ENCODE data around the gene ASCL5. TPM values are rescaled to one million over a fixed set of nuclear protein-coding genes. Genes with fewer than 3 reads are reported as not detected.
A peak's percentile ranks its signal among the peaks of the same experiment; 100 is the strongest.

The ASCL5 gene
- polyA plus RNA-seq, 4 donors = 0.15 TPM; not detected in 2

- H3K27ac ChIP-seq (ENCODE audit: low read depth in 1 of 3, low read length in 2 of 3) = no peak overlapping the region
- DNase-seq (no peak), FAIRE-seq (no peak)
- peaks cover 0 to 5% (median 0%) of the 10 kb centered on the region in 3 donors for H3K36me3 ChIP-seq (ENCODE audit: control insufficient read depth in 3 of 3, insufficient read depth in 2 of 3, low read depth in 1 of 3, low read length in 3 of 3)
- H3K4me3 ChIP-seq (ENCODE audit: low read depth in 1 of 3, low read length in 3 of 3) = no peak overlapping the region
- no peaks in the 10 kb centered on the region for H3K9me3 ChIP-seq (ENCODE audit: control insufficient read depth in 2 of 2, insufficient read depth in 1 of 2, low read depth in 1 of 2, low read length in 1 of 2)
- H3K4me1 ChIP-seq (ENCODE audit: control insufficient read depth in 3 of 3, insufficient read depth in 2 of 3, low read depth in 1 of 3, low read length in 2 of 3) = peaks cover 0 to 5% (median 4%) of the 10 kb centered on the region in 3 donors
- 87 to 90% (median 87%) methylated on average over 3 of the region's 3 CpGs for WGBS, 3 donors
- peaks cover 0 to 6% (median 2%) of the 10 kb centered on the region in 3 donors for H3K27me3 ChIP-seq (ENCODE audit: control insufficient read depth in 3 of 3, insufficient read depth in 3 of 3, low read length in 3 of 3)
Observed at GRCh38 chr1:201156346-201156745, 29.4 kb upstream of the ASCL5 start.

DNA sequence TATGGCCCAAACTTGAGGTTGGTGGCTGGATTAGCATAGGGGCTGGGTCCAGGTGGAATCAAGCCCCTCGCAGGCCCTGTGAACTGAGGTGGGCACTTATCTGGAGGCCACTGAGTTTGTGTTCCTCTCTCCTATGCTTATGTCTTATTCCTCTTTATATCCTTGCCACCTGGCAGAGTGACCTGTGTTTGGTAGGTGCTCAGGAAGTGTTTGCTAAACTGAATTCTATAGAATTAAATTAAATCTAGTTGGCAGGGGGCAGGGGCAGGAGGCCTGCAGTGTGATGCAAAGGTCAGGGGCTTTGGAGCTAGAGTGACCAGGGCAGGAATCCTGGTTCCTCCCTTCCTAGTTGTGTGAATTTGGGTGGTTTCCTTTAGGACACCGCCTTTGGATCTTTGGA, 28.4 kb upstream of the ASCL5 start:
- H3K27me3 ChIP-seq (ENCODE audit: control insufficient read depth in 3 of 3, insufficient read depth in 3 of 3, low read length in 3 of 3) = peaks cover 0 to 6% (median 2%) of the 10 kb centered on the region in 3 donors
- peaks cover 0 to 5% (median 4%) of the 10 kb centered on the region in 3 donors for H3K4me1 ChIP-seq (ENCODE audit: control insufficient read depth in 3 of 3, insufficient read depth in 2 of 3, low read depth in 1 of 3, low read length in 2 of 3)
- FAIRE-seq = no peak
- no peaks in the 10 kb centered on the region for H3K9me3 ChIP-seq (ENCODE audit: control insufficient read depth in 2 of 2, insufficient read depth in 1 of 2, low read depth in 1 of 2, low read length in 1 of 2)
- no peak for DNase-seq
- peaks cover 0 to 8% (median 0%) of the 10 kb centered on the region in 3 donors for H3K36me3 ChIP-seq (ENCODE audit: control insufficient read depth in 3 of 3, insufficient read depth in 2 of 3, low read depth in 1 of 3, low read length in 3 of 3)
- no peak overlapping the region for H3K4me3 ChIP-seq (ENCODE audit: low read depth in 1 of 3, low read length in 3 of 3)
- WGBS, 3 donors = 70 to 84% (median 79%) methylated on average over 2 of the region's 2 CpGs
- no peak overlapping the region for H3K27ac ChIP-seq (ENCODE audit: low read depth in 1 of 3, low read length in 2 of 3)

DNA sequence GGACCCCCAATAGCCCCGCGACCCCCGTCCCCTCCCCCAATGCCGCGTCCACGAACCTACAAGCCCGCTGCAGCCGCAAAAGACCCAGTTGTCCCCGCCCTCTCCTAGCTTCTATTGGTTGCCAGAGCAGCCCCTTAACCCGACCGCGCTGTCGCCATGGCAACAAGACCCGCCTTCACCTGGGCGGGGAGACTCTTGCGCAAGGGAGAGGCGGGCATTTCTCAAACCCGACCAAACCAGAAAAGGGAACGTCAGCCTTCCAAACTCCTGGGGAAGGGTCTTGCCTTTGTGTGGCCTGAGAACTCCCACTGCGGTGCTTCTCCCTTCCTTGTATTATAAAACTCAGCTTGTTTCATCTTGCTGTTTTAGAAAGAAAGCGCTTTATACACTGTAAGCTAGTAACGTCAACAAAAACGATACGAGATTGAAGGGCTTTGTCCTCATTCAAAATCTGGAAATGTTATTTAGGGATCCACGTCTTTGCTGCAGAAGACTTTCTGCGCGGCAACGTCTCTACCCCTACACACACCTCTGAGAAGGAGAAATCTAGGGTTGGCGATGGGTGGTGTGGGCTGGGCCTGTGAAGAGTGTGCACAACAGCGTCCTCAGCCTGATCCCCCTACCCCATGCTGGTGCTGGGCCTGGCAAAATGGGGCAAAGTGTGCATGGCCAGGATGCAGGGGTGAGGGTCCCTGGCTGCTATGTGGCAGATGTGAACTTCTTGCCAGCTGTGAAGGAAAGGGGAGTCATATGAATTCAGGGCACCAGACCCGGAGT, 27.6 kb upstream of the ASCL5 start, which contains the start of gene TMEM9:
TSS of gene TMEM9 (minus strand) at position 86 of the 777 bp plus-strand sequence. CDS start 551 bp downstream, outside the sequence.
- no peaks in the 10 kb centered on the region for H3K9me3 ChIP-seq (ENCODE audit: control insufficient read depth in 2 of 2, insufficient read depth in 1 of 2, low read depth in 1 of 2, low read length in 1 of 2)
- peaks cover 0 to 6% (median 2%) of the 10 kb centered on the region in 3 donors for H3K27me3 ChIP-seq (ENCODE audit: control insufficient read depth in 3 of 3, insufficient read depth in 3 of 3, low read length in 3 of 3)
- peaks cover 0 to 5% (median 4%) of the 10 kb centered on the region in 3 donors for H3K4me1 ChIP-seq (ENCODE audit: control insufficient read depth in 3 of 3, insufficient read depth in 2 of 3, low read depth in 1 of 3, low read length in 2 of 3)
- WGBS, 3 donors = 6 to 8% (median 8%) methylated on average over 31 of the region's 31 CpGs
- DNase-seq (peak; percentile 95 to 98), FAIRE-seq (no peak)
- H3K4me3 ChIP-seq (ENCODE audit: low read depth in 1 of 3, low read length in 3 of 3) = peak within 1 kb of the TSS; percentile 69 to 88 (median 82)
- peaks cover 0 to 8% (median 0%) of the 10 kb centered on the region in 3 donors for H3K36me3 ChIP-seq (ENCODE audit: control insufficient read depth in 3 of 3, insufficient read depth in 2 of 3, low read depth in 1 of 3, low read length in 3 of 3)
- H3K27ac ChIP-seq (ENCODE audit: low read depth in 1 of 3, low read length in 2 of 3) = peak within 1 kb of the TSS in 1 of 3 donors; percentile 62

DNA sequence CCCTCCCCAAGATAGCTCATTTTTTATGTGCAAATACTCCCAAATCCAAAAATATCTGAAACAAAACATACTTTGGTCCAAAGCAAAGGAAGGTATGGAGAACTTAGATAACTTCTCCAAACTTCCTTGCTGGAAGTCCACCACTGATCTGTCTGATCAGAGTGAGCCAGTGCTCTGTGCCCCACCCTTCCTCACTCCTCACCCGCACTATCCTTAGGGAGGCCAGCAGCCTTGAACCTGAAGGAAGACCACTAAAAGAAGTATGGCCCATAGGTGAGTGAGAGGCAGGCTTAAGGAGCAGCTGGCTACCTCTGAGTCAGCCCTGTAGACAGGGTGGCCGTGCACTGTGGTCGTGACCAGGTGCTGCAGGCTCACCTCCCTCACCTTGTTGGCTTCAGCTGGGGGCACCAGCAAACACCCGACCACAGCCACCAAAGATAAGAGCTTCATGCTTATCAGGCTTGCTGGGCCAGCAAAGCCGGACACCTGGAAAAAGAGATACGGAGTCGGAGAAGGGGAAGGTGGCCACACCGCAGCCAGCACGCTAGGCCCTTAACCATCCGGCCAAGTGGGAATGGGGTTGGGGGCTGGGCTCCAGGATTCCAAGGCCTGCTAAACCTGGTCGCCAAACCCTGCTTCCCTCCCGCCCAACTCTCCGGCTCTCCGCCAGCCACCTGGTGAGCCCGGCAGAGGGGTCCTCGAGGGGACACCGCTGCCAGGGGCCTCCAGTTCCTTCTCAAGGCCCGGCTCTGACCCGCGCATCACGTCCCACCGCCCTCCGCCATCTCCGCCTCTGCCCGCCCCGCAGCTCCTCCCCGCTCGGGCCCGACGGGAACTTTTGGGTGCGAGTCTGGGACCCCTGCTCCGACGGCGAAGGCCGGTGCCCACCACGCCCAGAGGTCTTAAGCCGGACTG, 26.7 kb upstream of the ASCL5 start:
- Histone ChIP-seq H3K36me3 (ENCODE audit: control insufficient read depth in 3 of 3, insufficient read depth in 2 of 3, low read depth in 1 of 3, low read length in 3 of 3) (peaks cover 0 to 11% (median 0%) of the 10 kb centered on the region in 3 donors), H3K27me3 (ENCODE audit: control insufficient read depth in 3 of 3, insufficient read depth in 3 of 3, low read length in 3 of 3) (peaks cover 0 to 6% (median 0%) of the 10 kb centered on the region in 3 donors), H3K4me3 (ENCODE audit: low read depth in 1 of 3, low read length in 3 of 3) (peak overlapping the region; percentile 69 to 88 (median 82)), H3K9me3 (ENCODE audit: control insufficient read depth in 2 of 2, insufficient read depth in 1 of 2, low read depth in 1 of 2, low read length in 1 of 2) (no peaks in the 10 kb centered on the region), H3K27ac (ENCODE audit: low read depth in 1 of 3, low read length in 2 of 3) (no peak overlapping the region), H3K4me1 (ENCODE audit: control insufficient read depth in 3 of 3, insufficient read depth in 2 of 3, low read depth in 1 of 3, low read length in 2 of 3) (peaks cover 0 to 5% (median 4%) of the 10 kb centered on the region in 3 donors)
- no peak for FAIRE-seq
- WGBS, 3 donors = 2 to 4% (median 4%) methylated on average over 33 to 37 of the region's 37 CpGs
- DNase-seq = no peak

- H3K36me3 ChIP-seq (ENCODE audit: control insufficient read depth in 3 of 3, insufficient read depth in 2 of 3, low read depth in 1 of 3, low read length in 3 of 3) = peaks cover 0 to 50% (median 0%) of the 10 kb centered on the region in 3 donors
- H3K4me1 ChIP-seq (ENCODE audit: control insufficient read depth in 3 of 3, insufficient read depth in 2 of 3, low read depth in 1 of 3, low read length in 2 of 3) = peaks cover 0 to 2% (median 0%) of the 10 kb centered on the region in 3 donors
- DNase-seq = peak; percentile 46 to 61
- no peaks in the 10 kb centered on the region for H3K27me3 ChIP-seq (ENCODE audit: control insufficient read depth in 3 of 3, insufficient read depth in 3 of 3, low read length in 3 of 3)
- no peaks in the 10 kb centered on the region for H3K9me3 ChIP-seq (ENCODE audit: control insufficient read depth in 2 of 2, insufficient read depth in 1 of 2, low read depth in 1 of 2, low read length in 1 of 2)
- FAIRE-seq = no peak
- no peak overlapping the region for H3K4me3 ChIP-seq (ENCODE audit: low read depth in 1 of 3, low read length in 3 of 3)
- no peak overlapping the region for H3K27ac ChIP-seq (ENCODE audit: low read depth in 1 of 3, low read length in 2 of 3)
- WGBS, 3 donors = 48 to 70% (median 55%) methylated on average over 4 of the region's 4 CpGs
Observed at GRCh38 chr1:201149400-201149799, 22.4 kb upstream of the ASCL5 start.

GRCh38 chr1:201147396-201148015, 20.5 kb upstream of the ASCL5 start:
- 84 to 93% (median 88%) methylated on average over 12 to 13 of the region's 13 CpGs for WGBS, 3 donors
- Histone ChIP-seq H3K4me1 (ENCODE audit: control insufficient read depth in 3 of 3, insufficient read depth in 2 of 3, low read depth in 1 of 3, low read length in 2 of 3) (no peaks in the 10 kb centered on the region), H3K27ac (ENCODE audit: low read depth in 1 of 3, low read length in 2 of 3) (no peak overlapping the region), H3K27me3 (ENCODE audit: control insufficient read depth in 3 of 3, insufficient read depth in 3 of 3, low read length in 3 of 3) (no peaks in the 10 kb centered on the region), H3K9me3 (ENCODE audit: control insufficient read depth in 2 of 2, insufficient read depth in 1 of 2, low read depth in 1 of 2, low read length in 1 of 2) (no peaks in the 10 kb centered on the region), H3K4me3 (ENCODE audit: low read depth in 1 of 3, low read length in 3 of 3) (no peak overlapping the region), H3K36me3 (ENCODE audit: control insufficient read depth in 3 of 3, insufficient read depth in 2 of 3, low read depth in 1 of 3, low read length in 3 of 3) (peaks cover 0 to 69% (median 3%) of the 10 kb centered on the region in 3 donors)
- DNase-seq = no peak
- FAIRE-seq = no peak

DNA sequence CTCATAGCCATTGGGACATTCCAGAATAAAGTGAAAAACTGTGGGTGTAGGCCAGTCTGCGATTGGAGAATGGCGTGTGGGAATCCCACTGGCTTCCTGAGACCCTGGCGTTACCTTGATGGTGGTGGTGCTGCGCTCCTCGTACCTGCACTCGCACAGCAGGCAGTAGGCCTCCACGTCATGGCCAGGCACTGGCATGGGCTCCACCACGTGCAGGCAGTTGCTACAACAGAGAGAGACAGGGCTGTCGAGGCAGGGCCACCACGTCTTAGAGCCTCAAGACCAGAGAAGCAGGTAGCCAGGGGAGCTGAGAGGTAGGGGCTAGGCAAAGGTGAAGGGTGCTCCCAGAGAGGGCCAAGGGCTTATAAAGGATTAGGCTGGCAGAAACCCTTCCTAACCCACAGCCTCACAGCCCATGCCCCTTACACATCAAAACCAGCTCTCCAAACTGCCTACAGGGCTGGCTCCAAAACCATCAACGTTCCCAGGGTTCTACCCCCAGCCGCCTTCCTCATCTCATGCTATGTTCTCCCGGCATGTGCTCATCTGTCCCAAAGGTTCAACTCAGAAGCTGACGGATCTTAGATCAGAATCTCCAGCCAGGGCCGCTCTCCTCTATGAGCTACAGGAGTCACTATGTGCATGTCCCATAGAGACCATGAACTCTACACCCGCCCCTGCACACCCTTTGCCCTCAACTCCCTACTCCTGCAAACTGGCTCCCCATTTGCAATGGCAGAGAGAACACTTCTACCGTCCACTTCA, 19.8 kb upstream of the ASCL5 start:
- FAIRE-seq (no peak), DNase-seq (no peak)
- no peak overlapping the region for H3K4me3 ChIP-seq (ENCODE audit: low read depth in 1 of 3, low read length in 3 of 3)
- H3K36me3 ChIP-seq (ENCODE audit: control insufficient read depth in 3 of 3, insufficient read depth in 2 of 3, low read depth in 1 of 3, low read length in 3 of 3) = peaks cover 0 to 74% (median 3%) of the 10 kb centered on the region in 3 donors
- H3K27ac ChIP-seq (ENCODE audit: low read depth in 1 of 3, low read length in 2 of 3) = no peak overlapping the region
- H3K9me3 ChIP-seq (ENCODE audit: control insufficient read depth in 2 of 2, insufficient read depth in 1 of 2, low read depth in 1 of 2, low read length in 1 of 2) = no peaks in the 10 kb centered on the region
- H3K4me1 ChIP-seq (ENCODE audit: control insufficient read depth in 3 of 3, insufficient read depth in 2 of 3, low read depth in 1 of 3, low read length in 2 of 3) = no peaks in the 10 kb centered on the region
- no peaks in the 10 kb centered on the region for H3K27me3 ChIP-seq (ENCODE audit: control insufficient read depth in 3 of 3, insufficient read depth in 3 of 3, low read length in 3 of 3)
- WGBS, 3 donors = 87 to 90% (median 88%) methylated on average over 17 of the region's 17 CpGs
